Fibroblast of lung (primary cell): ENCODE data around the gene MRTFA.

Source experiments
- CTCF ChIP-seq, 2 donors: IDR thresholded peaks in 1 of 2; conservative IDR thresholded peaks in 1 of 2; 1 replicate in 1 of 2; 2 replicates in 1 of 2; pipeline ENCODE4 v1.5.1; 2011 to 2012; ENCODE audit warnings: low read length in 2 of 2, control low read depth in 1 of 2, inconsistent platforms in 1 of 2, low read depth in 1 of 2, mild to moderate bottlenecking in 1 of 2
- EZH2 ChIP-seq: IDR thresholded peaks from 2 replicates; pipeline ENCODE4 v1.5.1; 2012; ENCODE audit warnings: low read length, control low read depth, mild to moderate bottlenecking; ENCODE audit errors: missing control alignments

DNA sequence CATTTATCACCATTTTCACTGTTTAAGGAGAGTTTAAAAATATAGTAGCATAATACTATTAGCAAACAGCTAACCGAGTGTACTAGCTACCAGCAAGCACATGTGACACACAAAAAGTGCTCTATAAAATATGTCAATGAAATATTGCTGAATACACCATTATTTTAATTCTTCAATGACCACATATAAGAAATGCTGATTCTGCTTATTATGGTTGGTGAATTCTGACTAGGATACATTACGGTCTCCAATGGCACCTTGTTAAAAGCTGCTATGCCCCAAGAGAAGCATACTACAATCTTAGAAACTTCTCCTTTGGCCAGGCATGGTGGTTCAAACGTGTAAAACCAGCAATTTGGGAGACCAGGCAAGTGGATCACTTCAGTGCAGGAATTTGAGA is 129.8 kb downstream of the MRTFA start:
- TF ChIP-seq CTCF (conservative IDR thresholded peaks at IDR 0.05 in 1 of 2, IDR thresholded peaks at IDR 0.05 in 1 of 2; ENCODE audit: low read depth in 1 of 2, low read length in 2 of 2) (no peak), EZH2 (no peak)
